ENCODE data around the gene USP12. TPM values are rescaled to one million over a fixed set of nuclear protein-coding genes. Genes with fewer than 3 reads are reported as not detected.

Gene USP12
- total RNA-seq, 1 donor, result 28.2 TPM

GRCh38 chr13:27053210-27053884 is 118.3 kb downstream of the USP12 start:
- no peak overlapping the region for H3K4me3 ChIP-seq (ENCODE audit: low read depth, low read length)
- TF ChIP-seq, protein P1, sequence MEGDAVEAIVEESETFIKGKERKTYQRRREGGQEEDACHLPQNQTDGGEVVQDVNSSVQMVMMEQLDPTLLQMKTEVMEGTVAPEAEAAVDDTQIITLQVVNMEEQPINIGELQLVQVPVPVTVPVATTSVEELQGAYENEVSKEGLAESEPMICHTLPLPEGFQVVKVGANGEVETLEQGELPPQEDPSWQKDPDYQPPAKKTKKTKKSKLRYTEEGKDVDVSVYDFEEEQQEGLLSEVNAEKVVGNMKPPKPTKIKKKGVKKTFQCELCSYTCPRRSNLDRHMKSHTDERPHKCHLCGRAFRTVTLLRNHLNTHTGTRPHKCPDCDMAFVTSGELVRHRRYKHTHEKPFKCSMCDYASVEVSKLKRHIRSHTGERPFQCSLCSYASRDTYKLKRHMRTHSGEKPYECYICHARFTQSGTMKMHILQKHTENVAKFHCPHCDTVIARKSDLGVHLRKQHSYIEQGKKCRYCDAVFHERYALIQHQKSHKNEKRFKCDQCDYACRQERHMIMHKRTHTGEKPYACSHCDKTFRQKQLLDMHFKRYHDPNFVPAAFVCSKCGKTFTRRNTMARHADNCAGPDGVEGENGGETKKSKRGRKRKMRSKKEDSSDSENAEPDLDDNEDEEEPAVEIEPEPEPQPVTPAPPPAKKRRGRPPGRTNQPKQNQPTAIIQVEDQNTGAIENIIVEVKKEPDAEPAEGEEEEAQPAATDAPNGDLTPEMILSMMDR (IDR thresholded peaks at IDR 0.05; ENCODE audit: insufficient read depth, low read length), result no peak
- no peak for DNase-seq (ENCODE audit: low read depth)

- no peak overlapping the region for H3K4me3 ChIP-seq (ENCODE audit: low read depth, low read length)
- no peak for DNase-seq (ENCODE audit: low read depth)
- TF ChIP-seq, protein P1 (IDR thresholded peaks at IDR 0.05; ENCODE audit: insufficient read depth, low read length), result no peak
Observed at GRCh38 chr13:27052551-27053208, 118.9 kb downstream of the USP12 start.

GRCh38 chr13:27047081-27047480 is 124.5 kb downstream of the USP12 start:
- TF ChIP-seq, protein P1 (IDR thresholded peaks at IDR 0.05; ENCODE audit: insufficient read depth, low read length), result no peak
- H3K4me3 ChIP-seq (ENCODE audit: low read depth, low read length), result no peak overlapping the region
- DNase-seq (ENCODE audit: low read depth), result no peak

DNA sequence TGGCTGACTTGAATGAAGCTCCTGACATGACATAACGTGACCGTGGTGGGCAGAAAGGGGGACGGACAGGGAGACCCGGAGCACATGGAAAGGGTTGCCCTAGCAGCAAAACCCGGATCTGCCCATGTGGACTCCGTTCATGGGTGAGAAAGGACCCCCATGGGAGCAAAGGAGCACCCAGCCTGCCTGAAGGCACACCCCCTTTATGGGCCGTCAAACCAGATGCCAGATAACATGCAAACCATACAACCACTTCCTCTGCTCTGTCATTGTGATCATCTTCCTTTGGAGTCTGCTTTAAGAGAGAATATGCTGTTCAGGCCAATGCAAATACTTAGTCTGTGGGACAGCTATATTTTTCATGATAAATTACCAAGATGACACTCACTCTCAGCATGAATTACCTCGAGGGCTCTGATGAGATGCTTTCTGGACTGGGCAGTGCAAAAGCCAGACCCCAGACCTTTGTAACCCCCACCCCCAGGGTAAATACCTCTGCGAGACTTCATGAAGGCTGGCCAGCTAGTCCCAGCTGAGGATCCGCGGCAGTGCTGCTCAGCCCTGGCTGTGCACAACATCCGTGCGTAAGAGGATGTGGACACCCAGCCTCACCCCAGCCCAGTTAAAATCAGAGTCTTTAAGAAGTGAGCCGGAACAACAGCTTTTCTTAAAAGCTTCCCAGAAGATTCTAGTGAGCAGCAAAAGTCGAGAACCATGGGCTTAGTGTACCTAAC is 126.6 kb downstream of the USP12 start:
- TF ChIP-seq, protein P1 (IDR thresholded peaks at IDR 0.05; ENCODE audit: insufficient read depth, low read length), result no peak
- H3K4me3 ChIP-seq (ENCODE audit: low read depth, low read length), result no peak overlapping the region
- no peak for DNase-seq (ENCODE audit: low read depth)

- DNase-seq (ENCODE audit: low read depth), result peak; percentile 95
- H3K4me3 ChIP-seq (ENCODE audit: low read depth, low read length), result no peak overlapping the region
- TF ChIP-seq, protein P1 (IDR thresholded peaks at IDR 0.05; ENCODE audit: insufficient read depth, low read length), result no peak
Observed at GRCh38 chr13:27043013-27043412, 128.6 kb downstream of the USP12 start.

DNA sequence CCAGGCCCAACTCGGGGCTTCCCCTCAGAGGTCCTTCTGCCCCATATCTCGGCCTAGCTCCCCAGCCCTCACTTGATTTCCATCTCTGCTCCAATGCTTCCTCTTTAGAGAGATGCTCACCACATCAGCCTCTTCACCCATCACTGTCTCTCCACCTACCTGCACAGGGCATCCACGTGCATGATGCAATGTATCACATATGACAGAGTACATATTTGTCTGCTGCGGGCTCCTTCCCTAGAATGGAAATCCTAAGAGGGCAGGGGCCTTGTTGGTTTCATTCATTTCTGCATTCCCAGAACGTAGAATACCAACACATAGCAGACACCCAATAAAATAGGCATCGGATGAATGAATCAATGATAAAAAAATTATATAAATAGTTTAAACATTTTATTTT is 130.3 kb downstream of the USP12 start:
- TF ChIP-seq, protein P1 (IDR thresholded peaks at IDR 0.05; ENCODE audit: insufficient read depth, low read length), result no peak
- no peak overlapping the region for H3K4me3 ChIP-seq (ENCODE audit: low read depth, low read length)
- DNase-seq (ENCODE audit: low read depth), result no peak

Measured in fibroblast of the aortic adventitia (primary cell).